ENCODE data around the gene TSHZ1. TPM values are rescaled to one million over a fixed set of nuclear protein-coding genes. Genes with fewer than 3 reads are reported as not detected.

TSHZ1 gene
- total and polyA plus RNA-seq, 2 of the 8 experiments (the other 6 are each of a cell fraction or from before 2014, with no cell fraction given): 0.03 to 0.32 TPM

- no peak within 1 kb of the TSS; a peak in 2 of 7 replicates for H3K9ac ChIP-seq (replicated peaks in 1 of 4; ENCODE audit: extremely low read depth in 1 of 4, low read depth in 3 of 4, low read length in 3 of 4)
- H3K23me2 ChIP-seq (ENCODE audit: low read depth, low read length): peaks cover 26% of the 10 kb centered on the region
- no peaks in the 10 kb centered on the region for H3K79me1 ChIP-seq (ENCODE audit: low read depth, low read length)
- H3K4me2 ChIP-seq (ENCODE audit: insufficient read depth in 1 of 2, low read depth in 2 of 2, low read length in 2 of 2): peak within 1 kb of the TSS; percentile 94 to 99
- H2BK5ac ChIP-seq (ENCODE audit: low read depth, low read length): no peak within 1 kb of the TSS; the same call in 1 of the 2 replicates
- no peak within 1 kb of the TSS for H3K23ac ChIP-seq (ENCODE audit: insufficient read length)
- CTCF ChIA-PET (ENCODE audit: partially characterized antibody): no interaction called here
- H2BK12ac ChIP-seq (ENCODE audit: low read depth, low read length): peak within 1 kb of the TSS; percentile 80; the same call in 1 of the 2 replicates
- H3K36me3 ChIP-seq (ENCODE audit: control insufficient read depth in 2 of 4, insufficient read depth in 4 of 4, low read length in 3 of 4): no peaks in the 10 kb centered on the region; a peak in 1 of 8 replicates
- no peak within 1 kb of the TSS for H3K27ac ChIP-seq (ENCODE audit: low read depth, low read length)
- H3K4ac ChIP-seq (replicated peaks; ENCODE audit: insufficient read length, low read depth, low read length): peak within 1 kb of the TSS; percentile 71
- no peaks in the 10 kb centered on the region for H3K9me3 ChIP-seq (ENCODE audit: insufficient read depth in 2 of 2, low read depth in 1 of 2, low read length in 1 of 2)
- peak within 1 kb of the TSS; percentile 32; the same call in 1 of the 2 replicates for H3K18ac ChIP-seq (ENCODE audit: extremely low read depth, low read length)
- peaks cover 9 to 32% (median 20%) of the 10 kb centered on the region in 4 experiments for H3K4me1 ChIP-seq (replicated peaks in 1 of 4; ENCODE audit: control insufficient read depth in 3 of 4, insufficient read depth in 4 of 4, low read length in 3 of 4)
- no peak within 1 kb of the TSS for H2BK120ac ChIP-seq (replicated peaks; ENCODE audit: low read depth, low read length)
- no peak for FAIRE-seq
- H4K8ac ChIP-seq (ENCODE audit: extremely low read depth, insufficient read depth, low read length): peak within 1 kb of the TSS; percentile 37; the same call in 1 of the 2 replicates
- H4K20me1 ChIP-seq (replicated peaks in 1 of 2; ENCODE audit: control insufficient read depth in 1 of 2, insufficient read depth in 2 of 2, low read length in 2 of 2): peaks cover 10 to 15% of the 10 kb centered on the region in 2 experiments
- H2AK5ac ChIP-seq (ENCODE audit: low read depth, low read length): no peak within 1 kb of the TSS; the same call in 1 of the 2 replicates
- DNase-seq (ENCODE audit: low read depth in 1 of 2, low spot score in 2 of 2): peak in 1 of 2 experiments; percentile 76
- peak within 1 kb of the TSS; percentile 92; the same call in 1 of the 2 replicates for H2BK15ac ChIP-seq (ENCODE audit: low read length)
- no peak within 1 kb of the TSS for H3K56ac ChIP-seq (replicated peaks; ENCODE audit: insufficient read length, low read depth, low read length)
- peaks cover 52 to 83% (median 72%) of the 10 kb centered on the region in 4 experiments for H3K27me3 ChIP-seq (replicated peaks in 1 of 4; ENCODE audit: control insufficient read depth in 3 of 4, extremely low read depth in 1 of 4, insufficient read depth in 3 of 4, low read length in 3 of 4)
- no peaks in the 10 kb centered on the region for H3K79me2 ChIP-seq (ENCODE audit: control insufficient read depth in 1 of 2, insufficient read depth in 2 of 2, low read length in 2 of 2)
- H2AFZ ChIP-seq (ENCODE audit: low read length): peak within 1 kb of the TSS; percentile 80; the same call in 1 of the 2 replicates
- H3K14ac ChIP-seq (ENCODE audit: insufficient read length): no peak within 1 kb of the TSS
- no peak within 1 kb of the TSS for H4K5ac ChIP-seq (ENCODE audit: insufficient read length, low read depth, low read length)
- WGBS, 2 experiments (ENCODE audit: extremely low coverage in 1 of 2, insufficient coverage in 1 of 2, insufficient read length in 1 of 2, insufficient replicate concordance in 2 of 2, low coverage in 1 of 2, low lambda C conversion rate in 2 of 2, missing lambda C conversion rate in 1 of 2): 1% methylated on average over 59 of the region's 88 CpGs; no CpG with 5 or more reads in 1 of the 2 experiments
- H2BK20ac ChIP-seq (ENCODE audit: low read length): no peak within 1 kb of the TSS
- POLR2A ChIA-PET (ENCODE audit: partially characterized antibody): no interaction called here
- peak within 1 kb of the TSS; percentile 60 to 70 (median 62) for H3K4me3 ChIP-seq (ENCODE audit: extremely low read depth in 1 of 4, insufficient read depth in 2 of 4, low read depth in 3 of 4, low read length in 4 of 4)
- no peak within 1 kb of the TSS for H4K91ac ChIP-seq (replicated peaks; ENCODE audit: insufficient read length, low read length)
- TF ChIP-seq RAD21 (IDR thresholded peaks at IDR 0.05 in 1 of 2, conservative IDR thresholded peaks at IDR 0.05 in 1 of 2; ENCODE audit: low read depth in 2 of 2, low read length in 2 of 2) (no peak), EZH2 (IDR thresholded peaks at IDR 0.05; ENCODE audit: low read depth, low read length, severe bottlenecking) (peak; percentile 48), RNF2 (IDR thresholded peaks at IDR 0.05; ENCODE audit: borderline replicate concordance, low read depth, low read length, missing control alignments, poor library complexity, severe bottlenecking) (peak; percentile 68), ASH2L (IDR thresholded peaks at IDR 0.05; ENCODE audit: low read length) (peak; percentile 19), RXRA (IDR thresholded peaks at IDR 0.05; ENCODE audit: insufficient read depth, low read depth, low read length) (no peak), NANOG (IDR thresholded peaks at IDR 0.05; ENCODE audit: insufficient read depth, low read depth, low read length, poor library complexity, severe bottlenecking) (no peak), NRF1 (IDR thresholded peaks at IDR 0.05; ENCODE audit: low read depth, low read length) (peak; percentile 15; the same call in 1 of the 2 replicates), SIN3A (conservative IDR thresholded peaks at IDR 0.05 in 1 of 2, IDR thresholded peaks at IDR 0.05 in 1 of 2; ENCODE audit: low read depth in 1 of 2, low read length in 2 of 2) (peak in 1 of 2 experiments; percentile 43; a peak in 1 of 4 replicates), CHD1 (IDR thresholded peaks at IDR 0.05; ENCODE audit: low read depth, low read length) (no peak)
Observed at GRCh38 chr18:75209129-75209950, 1.3 kb upstream of the TSHZ1 start, which contains the start of gene PTGR3. TSS of gene PTGR3 (minus strand) at chr18:75209139. CDS start at chr18:75209058, 81 bp downstream.
